CD14-positive monocyte (primary cell): ENCODE data around the gene MSI2. TPM values are rescaled to one million over a fixed set of nuclear protein-coding genes. Genes with fewer than 3 reads are reported as not detected.

ENCODE experiments used
- DNase-seq, 3 donors: peaks; one replicate each; pipeline ENCODE4 v3.0.0-alpha.2; 2011 to 2022
- H2AFZ ChIP-seq: 2 replicates; pipeline ENCODE4 v1.6.0; 2012; ENCODE audit warnings: mild to moderate bottlenecking, low read depth, low read length, inconsistent platforms; ENCODE audit not compliant: insufficient read depth, poor library complexity, severe bottlenecking
- H3K27ac ChIP-seq, 2 donors: 1 replicate in 1 of 2; 2 replicates in 1 of 2; pipeline ENCODE4 v1.5.1; 2012 to 2013; ENCODE audit warnings: low read length in 2 of 2, control low read depth in 1 of 2, inconsistent platforms in 1 of 2, low read depth in 1 of 2, mild to moderate bottlenecking in 1 of 2
- H3K27me3 ChIP-seq, 2 donors: one replicate each; pipeline versions ENCODE4 v1.6.0 to v1.6.1; 2011 to 2013; ENCODE audit warnings: low read length in 2 of 2; ENCODE audit not compliant: control insufficient read depth in 2 of 2, insufficient read depth in 2 of 2
- H3K36me3 ChIP-seq, 2 donors: replicated peaks in 1 of 2; 1 replicate in 1 of 2; 2 replicates in 1 of 2; pipeline versions ENCODE4 v1.5.1 to v1.6.1; 2012 to 2013; ENCODE audit warnings: low read length in 2 of 2, control low read depth in 1 of 2, inconsistent platforms in 1 of 2, mild to moderate bottlenecking in 1 of 2; ENCODE audit not compliant: insufficient read depth in 2 of 2, control insufficient read depth in 1 of 2
- H3K4me1 ChIP-seq, 2 donors: 1 replicate in 1 of 2; 2 replicates in 1 of 2; pipeline versions ENCODE4 v1.5.1 to v1.6.1; 2012 to 2013; ENCODE audit warnings: low read length in 2 of 2, control low read depth in 1 of 2, inconsistent platforms in 1 of 2, mild to moderate bottlenecking in 1 of 2, moderate library complexity in 1 of 2; ENCODE audit not compliant: insufficient read depth in 2 of 2, control insufficient read depth in 1 of 2
- H3K4me2 ChIP-seq: replicated peaks from 2 replicates; pipeline ENCODE3; 2012; ENCODE audit warnings: low read length, moderate library complexity, mild to moderate bottlenecking; ENCODE audit not compliant: poor library complexity, severe bottlenecking; ENCODE audit errors: extremely low read depth
- H3K4me3 ChIP-seq, 3 experiments: fragments of 200-600 bp in 1 of 3; sonication (generic) in 1 of 3; replicated peaks in 1 of 3; 1 replicate in 2 of 3; 2 replicates in 1 of 3; pipeline ENCODE4 v1.5.1; 2011 to 2013; ENCODE audit warnings: low read length in 3 of 3, mild to moderate bottlenecking in 3 of 3, control low read depth in 2 of 3, low read depth in 2 of 3, inconsistent platforms in 1 of 3, moderate library complexity in 1 of 3
- H3K79me2 ChIP-seq: 2 replicates; pipeline ENCODE4 v1.6.0; 2012; ENCODE audit warnings: mild to moderate bottlenecking, control low read depth, inconsistent platforms, low read length, moderate library complexity; ENCODE audit not compliant: insufficient read depth
- H3K9ac ChIP-seq: 2 replicates; pipeline ENCODE4 v1.6.0; 2017; ENCODE audit warnings: low read length, mild to moderate bottlenecking; ENCODE audit not compliant: insufficient read depth, poor library complexity, severe bottlenecking
- H3K9me3 ChIP-seq, 2 donors: replicated peaks in 1 of 2; 1 replicate in 1 of 2; 2 replicates in 1 of 2; pipeline versions ENCODE4 v1.5.1 to v1.6.1; 2012 to 2013; ENCODE audit warnings: low read length in 2 of 2, control low read depth in 1 of 2; ENCODE audit not compliant: control insufficient read depth in 1 of 2, insufficient read depth in 1 of 2
- H4K20me1 ChIP-seq: 2 replicates; pipeline ENCODE4 v1.6.0; 2012; ENCODE audit warnings: mild to moderate bottlenecking, low read length, control low read depth, moderate library complexity; ENCODE audit not compliant: insufficient read depth
- H3K27ac Mint-ChIP-seq, 7 donors: one replicate each; pipeline ENCODE4 v1.8.0; 2020; ENCODE audit warnings: mild to moderate bottlenecking in 7 of 7, mixed read lengths in 7 of 7, moderate library complexity in 6 of 7, inconsistent platforms in 2 of 7
- H3K27me3 Mint-ChIP-seq, 3 donors: one replicate each; pipeline ENCODE4 v1.8.0; 2021 to 2022; ENCODE audit warnings: low read depth in 3 of 3, mild to moderate bottlenecking in 3 of 3, mixed read lengths in 3 of 3, moderate library complexity in 3 of 3, inconsistent platforms in 1 of 3
- H3K36me3 Mint-ChIP-seq, 2 donors: one replicate each; pipeline ENCODE4 v1.8.0; 2020; ENCODE audit warnings: mixed read lengths in 2 of 2, inconsistent platforms in 1 of 2, mild to moderate bottlenecking in 1 of 2
- H3K4me1 Mint-ChIP-seq: one replicate; pipeline ENCODE4 v1.8.0; 2020; ENCODE audit warnings: mild to moderate bottlenecking, mixed read lengths
- H3K4me3 Mint-ChIP-seq, 2 donors: one replicate each; pipeline ENCODE4 v1.8.0; 2020; ENCODE audit warnings: mild to moderate bottlenecking in 2 of 2, mixed read lengths in 2 of 2, moderate library complexity in 1 of 2
- H3K9me3 Mint-ChIP-seq, 7 donors: one replicate each; pipeline ENCODE4 v1.8.0; 2020 to 2022; ENCODE audit warnings: mixed read lengths in 7 of 7, mild to moderate bottlenecking in 6 of 7, moderate library complexity in 6 of 7, inconsistent platforms in 2 of 7
- WGBS: methylation state at CpG from one replicate; pipeline ENCODE4 v1.1.5; 2013; ENCODE audit warnings: missing lambda C conversion rate; ENCODE audit not compliant: insufficient coverage; 5-methylcytosine and 5-hydroxymethylcytosine counted together
- intact Hi-C, 2 donors: fragments of 100-400 bp; cut with micrococcal nuclease; formaldehyde crosslinking; loops; one replicate each; pipeline versions ENCODE4 v1.15.0 to v1.15.1; 2023
- polyA plus RNA-seq, 3 donors: library from polyadenylated mRNA; depleted of rRNA in 1 of 3; unstranded in 2 of 3; stranded (reverse) in 1 of 3; fragments of 300-500 nt in 2 of 3; fragments of >200 nt in 1 of 3; fragmentation: Illumina TruSeq in 2 of 3; gene quantifications; 1 replicate in 2 of 3; 2 replicates in 1 of 3; pipeline ENCODE4 v1.2.3, GENCODE V29; 2012 to 2021
- TF ChIP-seq, protein P1 (sequence below): fragments of 200-600 bp; IDR thresholded peaks from one replicate; pipeline ENCODE4 v1.8.0; 2022; ENCODE audit warnings: antibody characterized with exemption, mild to moderate bottlenecking

The MSI2 gene
- polyA plus RNA-seq, 3 donors: 0.20 to 6.6 (median 0.37) TPM

DNA sequence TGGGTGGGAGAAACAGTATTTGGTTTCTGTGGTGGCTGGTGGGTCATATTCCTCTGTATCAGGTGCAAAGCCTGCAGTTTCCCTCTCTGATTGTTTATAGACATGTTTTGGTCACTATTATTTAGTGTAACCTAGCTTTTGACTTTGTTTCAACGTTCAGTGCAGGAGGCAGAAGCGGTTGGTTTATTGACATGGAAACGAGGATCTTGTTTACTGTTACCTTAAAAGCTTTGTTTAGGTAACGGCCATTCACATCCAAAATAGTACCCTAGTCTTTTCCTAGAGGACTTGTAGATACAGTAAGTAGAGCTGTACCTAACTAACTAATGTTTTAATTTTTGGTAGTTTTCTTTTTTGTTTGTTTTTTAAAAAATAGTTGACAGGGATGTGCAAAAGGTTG lies 3.5 kb downstream of the MSI2 start:
- H3K9me3 Mint-ChIP-seq: no peaks in the 10 kb centered on the region
- intact Hi-C loops: no loop called here
- Histone ChIP-seq H3K9ac (no peak overlapping the region), H3K79me2 (no peaks in the 10 kb centered on the region), H3K4me3 (no peak overlapping the region), H3K4me2 (no peak overlapping the region), H3K27me3 (peaks cover 5 to 8% of the 10 kb centered on the region in 2 donors), H4K20me1 (no peaks in the 10 kb centered on the region), H3K36me3 (peaks cover 8 to 33% of the 10 kb centered on the region in 2 donors), H3K9me3 (no peaks in the 10 kb centered on the region), H2AFZ (no peak overlapping the region), H3K4me1 (peaks cover 16 to 32% of the 10 kb centered on the region in 2 donors), H3K27ac (no peak overlapping the region)
- DNase-seq: no peak
- peaks cover 34 to 47% of the 10 kb centered on the region in 2 donors for H3K36me3 Mint-ChIP-seq
- peaks cover 37% of the 10 kb centered on the region for H3K4me1 Mint-ChIP-seq
- peaks cover 2 to 24% (median 9%) of the 10 kb centered on the region in 3 donors for H3K27me3 Mint-ChIP-seq
- H3K27ac Mint-ChIP-seq: no peak overlapping the region
- H3K4me3 Mint-ChIP-seq: no peak overlapping the region
- TF ChIP-seq, protein P1, sequence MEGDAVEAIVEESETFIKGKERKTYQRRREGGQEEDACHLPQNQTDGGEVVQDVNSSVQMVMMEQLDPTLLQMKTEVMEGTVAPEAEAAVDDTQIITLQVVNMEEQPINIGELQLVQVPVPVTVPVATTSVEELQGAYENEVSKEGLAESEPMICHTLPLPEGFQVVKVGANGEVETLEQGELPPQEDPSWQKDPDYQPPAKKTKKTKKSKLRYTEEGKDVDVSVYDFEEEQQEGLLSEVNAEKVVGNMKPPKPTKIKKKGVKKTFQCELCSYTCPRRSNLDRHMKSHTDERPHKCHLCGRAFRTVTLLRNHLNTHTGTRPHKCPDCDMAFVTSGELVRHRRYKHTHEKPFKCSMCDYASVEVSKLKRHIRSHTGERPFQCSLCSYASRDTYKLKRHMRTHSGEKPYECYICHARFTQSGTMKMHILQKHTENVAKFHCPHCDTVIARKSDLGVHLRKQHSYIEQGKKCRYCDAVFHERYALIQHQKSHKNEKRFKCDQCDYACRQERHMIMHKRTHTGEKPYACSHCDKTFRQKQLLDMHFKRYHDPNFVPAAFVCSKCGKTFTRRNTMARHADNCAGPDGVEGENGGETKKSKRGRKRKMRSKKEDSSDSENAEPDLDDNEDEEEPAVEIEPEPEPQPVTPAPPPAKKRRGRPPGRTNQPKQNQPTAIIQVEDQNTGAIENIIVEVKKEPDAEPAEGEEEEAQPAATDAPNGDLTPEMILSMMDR: no peak
- no CpG with 5 or more reads among the region's 4 CpGs for WGBS

DNA sequence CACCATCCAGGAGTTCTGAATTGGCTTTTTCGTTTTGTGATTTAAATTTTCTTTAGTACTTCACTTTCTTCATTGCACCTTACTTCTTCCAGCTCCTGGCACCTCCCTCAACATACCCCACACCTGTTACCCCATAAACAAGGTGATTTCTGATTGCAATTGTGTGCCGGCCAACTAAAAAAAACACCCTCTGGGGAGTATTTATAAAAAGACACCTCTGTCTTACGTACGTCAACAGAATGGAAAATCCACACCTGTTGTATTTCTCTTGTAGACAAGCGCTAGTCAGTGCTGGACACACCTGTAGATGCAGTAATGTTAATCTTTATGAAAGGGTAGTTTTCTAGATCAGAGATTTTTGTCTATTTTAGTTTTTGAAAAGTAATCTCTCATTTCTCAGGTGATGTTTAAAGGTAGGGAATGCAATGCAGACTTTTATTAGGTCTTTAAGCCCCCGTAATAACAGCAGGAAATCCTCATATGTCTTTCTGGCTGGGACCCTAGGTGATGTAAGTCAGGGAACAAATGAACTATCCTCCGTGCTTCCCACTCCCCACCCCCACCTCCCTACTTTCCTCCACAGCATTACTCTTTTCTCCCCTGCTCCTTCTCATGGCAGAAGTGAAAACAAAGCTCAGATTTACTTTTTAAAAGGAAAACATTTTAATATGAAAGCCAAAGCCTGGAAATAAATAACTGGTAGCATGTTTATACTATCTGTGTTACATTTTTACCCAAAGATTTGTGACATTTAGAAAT lies 4.2 kb downstream of the MSI2 start:
- Histone ChIP-seq H3K4me2 (no peak overlapping the region), H3K27me3 (peaks cover 1 to 2% of the 10 kb centered on the region in 2 donors), H3K36me3 (peaks cover 8 to 37% of the 10 kb centered on the region in 2 donors), H2AFZ (no peak overlapping the region), H3K79me2 (no peaks in the 10 kb centered on the region), H3K4me1 (peaks cover 13 to 28% of the 10 kb centered on the region in 2 donors), H3K4me3 (no peak overlapping the region), H3K9ac (no peak overlapping the region), H4K20me1 (no peaks in the 10 kb centered on the region), H3K9me3 (no peaks in the 10 kb centered on the region), H3K27ac (no peak overlapping the region)
- Mint-ChIP-seq H3K27me3 (peaks cover 2 to 18% (median 3%) of the 10 kb centered on the region in 3 donors), H3K9me3 (no peaks in the 10 kb centered on the region), H3K4me3 (no peak overlapping the region), H3K4me1 (peaks cover 35% of the 10 kb centered on the region), H3K36me3 (peaks cover 37 to 52% of the 10 kb centered on the region in 2 donors), H3K27ac (no peak overlapping the region)
- whole genome bisulfite sequencing: 10% methylated on average over 2 of the region's 7 CpGs
- no peak for DNase-seq
- intact Hi-C loops: no loop called here
- TF ChIP-seq, protein P1: no peak
